GM21390 (cell line): ENCODE measurements around the gene RANBP1.
A peak's percentile ranks its signal among the peaks of the same experiment; 100 is the strongest.

Experiments used
- ATAC-seq: cut with Tn5 transposase; IDR thresholded peaks from one replicate; pipeline ENCODE4 v1.9.1; 2021; ENCODE audit not compliant: unreplicated experiment

The RANBP1 gene

GRCh38 chr22:20107951-20108756 lies 7.8 kb upstream of the RANBP1 start:
- no peak for ATAC-seq

GRCh38 chr22:20108757-20109230 lies 7.1 kb upstream of the RANBP1 start:
- ATAC-seq: no peak

- ATAC-seq: no peak
Measured at GRCh38 chr22:20109411-20110358, 6.2 kb upstream of the RANBP1 start.

- ATAC-seq: no peak
Measured at GRCh38 chr22:20110359-20110985, 5.4 kb upstream of the RANBP1 start.

- no peak for ATAC-seq
Measured at GRCh38 chr22:20111045-20111688, 4.7 kb upstream of the RANBP1 start.

- no peak for ATAC-seq
Measured at GRCh38 chr22:20111689-20112622, 3.9 kb upstream of the RANBP1 start.

GRCh38 chr22:20112623-20113511 lies 3.0 kb upstream of the RANBP1 start:
- ATAC-seq: no peak

- ATAC-seq: no peak
Measured at GRCh38 chr22:20113551-20114310, 2.2 kb upstream of the RANBP1 start.

- no peak for ATAC-seq
Measured at GRCh38 chr22:20114506-20115475, 1.1 kb upstream of the RANBP1 start.

GRCh38 chr22:20116376-20116950 lies 559 bp downstream of the RANBP1 start:
- ATAC-seq: no peak

- peak; percentile 59 for ATAC-seq
Measured at GRCh38 chr22:20116951-20117632, 1.2 kb downstream of the RANBP1 start, which contains the start of gene TRMT2A. TSS of gene TRMT2A (minus strand) at chr22:20117226. CDS start at chr22:20116906, 320 bp downstream.

- ATAC-seq: peak; percentile 24
Measured at GRCh38 chr22:20117633-20118299, 1.9 kb downstream of the RANBP1 start.

GRCh38 chr22:20118300-20119020 lies 2.6 kb downstream of the RANBP1 start:
- ATAC-seq: no peak

- no peak for ATAC-seq
Measured at GRCh38 chr22:20121856-20122415, 6.0 kb downstream of the RANBP1 start.
